Fibroblast of lung (primary cell): ENCODE measurements around the gene ACACB. TPM values are rescaled to one million over a fixed set of nuclear protein-coding genes. Genes with fewer than 3 reads are reported as not detected.

Experiments
- DNase-seq, 2 donors: peaks; one replicate each; pipeline versions ENCODE4 v3.0.0 to v3.0.0-alpha.2; 2010; ENCODE audit warnings: low read depth in 2 of 2
- H2AFZ ChIP-seq: 2 replicates; pipeline ENCODE4 v1.5.1; 2012; ENCODE audit warnings: low read length, control low read depth, inconsistent platforms
- H3K27ac ChIP-seq: 2 replicates; pipeline ENCODE4 v1.5.1; 2011; ENCODE audit warnings: low read length, control low read depth; ENCODE audit not compliant: insufficient read depth
- H3K27me3 ChIP-seq: 2 replicates; pipeline ENCODE4 v1.5.1; 2011; ENCODE audit warnings: mild to moderate bottlenecking, low read length; ENCODE audit not compliant: control insufficient read depth, insufficient read depth
- H3K36me3 ChIP-seq: 2 replicates; pipeline ENCODE4 v1.5.1; 2011; ENCODE audit warnings: low read length; ENCODE audit not compliant: control insufficient read depth, insufficient read depth
- H3K4me1 ChIP-seq: 2 replicates; pipeline ENCODE4 v1.5.1; 2011; ENCODE audit warnings: low read length; ENCODE audit not compliant: control insufficient read depth, insufficient read depth; ENCODE audit errors: extremely low read depth
- H3K4me2 ChIP-seq: 2 replicates; pipeline ENCODE4 v1.5.1; 2011; ENCODE audit warnings: low read length, control low read depth; ENCODE audit not compliant: insufficient read depth; ENCODE audit errors: extremely low read depth
- H3K4me3 ChIP-seq, 4 experiments: fragments of 200-600 bp in 1 of 4; sonication (generic) in 1 of 4; replicated peaks in 1 of 4; 2 replicates each; pipeline ENCODE4 v1.5.1; 2011 to 2016; ENCODE audit warnings: low read length in 4 of 4, low read depth in 3 of 4, mild to moderate bottlenecking in 3 of 4, control low read depth in 2 of 4, inconsistent platforms in 1 of 4, mixed read lengths in 1 of 4; ENCODE audit not compliant: insufficient read depth in 1 of 4; ENCODE audit errors: control extremely low read depth in 1 of 4
- H3K79me2 ChIP-seq: 2 replicates; pipeline ENCODE4 v1.5.1; 2012; ENCODE audit warnings: mild to moderate bottlenecking, low read length, inconsistent platforms; ENCODE audit not compliant: control insufficient read depth, insufficient read depth
- H3K9ac ChIP-seq: 2 replicates; pipeline ENCODE4 v1.5.1; 2011; ENCODE audit warnings: mild to moderate bottlenecking, low read length, control low read depth; ENCODE audit not compliant: insufficient read depth
- H3K9me3 ChIP-seq: 2 replicates; pipeline ENCODE4 v1.5.1; 2012; ENCODE audit warnings: low read depth, low read length; ENCODE audit not compliant: control insufficient read depth, insufficient read depth
- H4K20me1 ChIP-seq: 2 replicates; pipeline ENCODE4 v1.5.1; 2011; ENCODE audit warnings: low read length; ENCODE audit not compliant: control insufficient read depth, insufficient read depth; ENCODE audit errors: extremely low read depth
- CTCF ChIP-seq, 2 donors: IDR thresholded peaks in 1 of 2; conservative IDR thresholded peaks in 1 of 2; 1 replicate in 1 of 2; 2 replicates in 1 of 2; pipeline ENCODE4 v1.5.1; 2011 to 2012; ENCODE audit warnings: low read length in 2 of 2, control low read depth in 1 of 2, inconsistent platforms in 1 of 2, low read depth in 1 of 2, mild to moderate bottlenecking in 1 of 2
- EZH2 ChIP-seq: IDR thresholded peaks from 2 replicates; pipeline ENCODE4 v1.5.1; 2012; ENCODE audit warnings: low read length, control low read depth, mild to moderate bottlenecking; ENCODE audit errors: missing control alignments
- polyA plus RNA-seq, 2 donors: library from polyadenylated mRNA; depleted of rRNA in 1 of 2; stranded (reverse) in 1 of 2; unstranded in 1 of 2; fragments of >200 nt; gene quantifications; 2 replicates each; pipeline ENCODE4 v1.2.1, GENCODE V29; 2011 to 2012; ENCODE audit warnings: missing spikeins in 1 of 2
- total RNA-seq: library from RNA; depleted of rRNA; stranded (reverse); fragments of >200 nt; gene quantifications from 2 replicates; pipeline ENCODE4 v1.2.1, GENCODE V29; 2014

Gene ACACB
- total and polyA plus RNA-seq, 2 donors (not counting 1 experiment from before 2014, with no cell fraction given) = 1.5 to 9.1 TPM

- no peak for DNase-seq
- Histone ChIP-seq H3K4me2 (no peak overlapping the region), H4K20me1 (no peaks in the 10 kb centered on the region), H3K79me2 (no peaks in the 10 kb centered on the region), H2AFZ (no peak overlapping the region), H3K9ac (no peak overlapping the region), H3K4me3 (no peak overlapping the region), H3K27me3 (no peaks in the 10 kb centered on the region), H3K27ac (no peak overlapping the region), H3K9me3 (no peaks in the 10 kb centered on the region), H3K36me3 (no peaks in the 10 kb centered on the region), H3K4me1 (no peaks in the 10 kb centered on the region)
- TF ChIP-seq CTCF (conservative IDR thresholded peaks at IDR 0.05 in 1 of 2, IDR thresholded peaks at IDR 0.05 in 1 of 2; ENCODE audit: low read depth in 1 of 2, low read length in 2 of 2) (no peak), EZH2 (no peak)
Observed at GRCh38 chr12:109266106-109266879, 149.9 kb downstream of the ACACB start.

- Histone ChIP-seq H3K4me1 (no peaks in the 10 kb centered on the region), H3K79me2 (no peaks in the 10 kb centered on the region), H3K27ac (no peak overlapping the region), H3K36me3 (no peaks in the 10 kb centered on the region), H3K9me3 (no peaks in the 10 kb centered on the region), H3K4me2 (no peak overlapping the region), H4K20me1 (no peaks in the 10 kb centered on the region), H3K27me3 (no peaks in the 10 kb centered on the region), H2AFZ (no peak overlapping the region), H3K4me3 (no peak overlapping the region), H3K9ac (no peak overlapping the region)
- TF ChIP-seq CTCF (conservative IDR thresholded peaks at IDR 0.05 in 1 of 2, IDR thresholded peaks at IDR 0.05 in 1 of 2; ENCODE audit: low read depth in 1 of 2, low read length in 2 of 2) = no peak
- no peak for DNase-seq
Observed at GRCh38 chr12:109267361-109267760, 151.0 kb downstream of the ACACB start.

- Histone ChIP-seq H3K36me3 (no peaks in the 10 kb centered on the region), H3K9me3 (no peaks in the 10 kb centered on the region), H3K79me2 (no peaks in the 10 kb centered on the region), H3K27me3 (no peaks in the 10 kb centered on the region), H2AFZ (no peak overlapping the region), H3K4me1 (no peaks in the 10 kb centered on the region), H3K4me3 (no peak overlapping the region), H4K20me1 (no peaks in the 10 kb centered on the region), H3K4me2 (no peak overlapping the region), H3K9ac (no peak overlapping the region), H3K27ac (no peak overlapping the region)
- TF ChIP-seq CTCF (conservative IDR thresholded peaks at IDR 0.05 in 1 of 2, IDR thresholded peaks at IDR 0.05 in 1 of 2; ENCODE audit: low read depth in 1 of 2, low read length in 2 of 2) = no peak
- TF ChIP-seq EZH2 = no peak
- no peak for DNase-seq
Observed at GRCh38 chr12:109268896-109269295, 152.5 kb downstream of the ACACB start.
